ENCODE data around the gene OBSL1.

The OBSL1 gene

GRCh38 chr2:219512524-219513216 lies 58.7 kb downstream of the OBSL1 start:
- DNase-seq (ENCODE audit: low read depth) = no peak

DNA sequence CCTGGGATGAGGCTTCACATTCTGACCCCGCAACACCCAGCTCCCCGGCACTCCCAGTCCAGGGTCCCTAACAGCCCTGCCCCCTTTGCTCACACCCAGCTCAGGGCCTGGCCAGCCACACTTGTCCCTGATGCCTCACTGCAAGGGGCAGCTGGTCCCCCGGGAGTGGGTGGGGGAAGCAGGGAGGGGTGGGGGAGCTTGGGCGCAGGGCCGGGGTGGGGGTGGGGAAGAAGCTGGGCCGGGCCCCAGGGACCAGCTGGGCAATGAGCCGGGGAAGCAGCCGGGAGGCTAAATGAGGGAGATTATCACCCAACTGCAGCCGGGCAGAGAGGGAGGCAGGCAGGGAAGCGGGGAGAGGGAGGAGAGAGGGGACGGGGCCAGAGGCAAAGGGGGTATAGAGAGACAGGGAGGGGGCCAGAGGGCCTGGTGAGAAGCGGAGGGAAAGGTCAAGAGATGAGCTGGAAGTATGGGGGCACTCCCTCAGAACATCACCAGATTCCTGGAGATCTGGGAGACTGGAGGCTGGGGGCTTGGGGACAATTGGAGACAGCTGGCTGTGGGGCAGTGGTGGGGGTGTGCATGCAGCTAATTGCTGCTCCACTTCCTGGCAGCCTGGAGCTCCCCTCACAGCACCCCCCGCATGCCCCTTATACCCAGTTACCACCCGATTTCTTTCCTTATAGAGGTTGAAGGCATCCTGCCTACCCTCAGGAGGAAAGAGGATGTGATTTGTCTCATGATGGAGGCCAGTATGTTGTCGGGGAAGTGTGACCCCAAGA lies 59.6 kb downstream of the OBSL1 start:
- DNase-seq (ENCODE audit: low read depth) = no peak

- no peak for DNase-seq (ENCODE audit: low read depth)
These were observed 60.7 kb downstream of the OBSL1 start for GRCh38 chr2:219510512-219511135.

DNA sequence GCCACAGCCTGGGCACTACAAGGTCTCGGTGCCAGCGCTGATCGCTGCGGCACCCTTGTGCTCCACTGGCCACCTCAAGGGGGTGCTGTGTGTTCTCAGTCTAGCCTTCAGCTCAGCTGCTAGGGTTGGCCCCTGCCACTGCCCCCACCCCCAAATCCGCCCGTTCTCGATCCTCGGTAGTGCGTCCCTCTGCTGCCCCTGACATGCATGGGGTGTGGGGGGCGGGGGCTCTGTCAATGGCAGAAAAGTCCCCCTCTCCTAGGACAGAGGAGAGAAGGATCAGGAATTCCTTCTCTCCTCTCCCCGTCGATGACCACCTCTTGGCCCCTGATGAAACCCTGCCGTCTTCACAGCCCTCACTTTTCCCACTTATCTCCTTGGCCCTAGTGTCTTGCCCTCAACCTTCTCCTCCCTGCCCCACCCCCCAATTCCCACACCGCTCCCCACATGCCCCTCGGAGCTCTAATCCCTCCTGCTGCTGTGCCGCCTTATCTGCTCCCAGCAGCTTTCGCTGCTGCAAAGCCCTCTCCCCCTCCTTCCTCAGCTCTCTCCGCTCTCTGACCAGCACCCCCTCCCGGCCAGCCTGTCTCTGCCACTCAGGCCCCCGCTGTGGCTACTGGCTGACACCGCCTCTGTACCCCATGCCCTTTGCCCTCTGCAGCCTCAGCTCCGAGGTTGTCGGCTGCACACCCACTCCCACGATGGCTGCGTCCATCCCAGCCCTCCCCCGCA lies 61.4 kb downstream of the OBSL1 start:
- no peak for DNase-seq (ENCODE audit: low read depth)

DNA sequence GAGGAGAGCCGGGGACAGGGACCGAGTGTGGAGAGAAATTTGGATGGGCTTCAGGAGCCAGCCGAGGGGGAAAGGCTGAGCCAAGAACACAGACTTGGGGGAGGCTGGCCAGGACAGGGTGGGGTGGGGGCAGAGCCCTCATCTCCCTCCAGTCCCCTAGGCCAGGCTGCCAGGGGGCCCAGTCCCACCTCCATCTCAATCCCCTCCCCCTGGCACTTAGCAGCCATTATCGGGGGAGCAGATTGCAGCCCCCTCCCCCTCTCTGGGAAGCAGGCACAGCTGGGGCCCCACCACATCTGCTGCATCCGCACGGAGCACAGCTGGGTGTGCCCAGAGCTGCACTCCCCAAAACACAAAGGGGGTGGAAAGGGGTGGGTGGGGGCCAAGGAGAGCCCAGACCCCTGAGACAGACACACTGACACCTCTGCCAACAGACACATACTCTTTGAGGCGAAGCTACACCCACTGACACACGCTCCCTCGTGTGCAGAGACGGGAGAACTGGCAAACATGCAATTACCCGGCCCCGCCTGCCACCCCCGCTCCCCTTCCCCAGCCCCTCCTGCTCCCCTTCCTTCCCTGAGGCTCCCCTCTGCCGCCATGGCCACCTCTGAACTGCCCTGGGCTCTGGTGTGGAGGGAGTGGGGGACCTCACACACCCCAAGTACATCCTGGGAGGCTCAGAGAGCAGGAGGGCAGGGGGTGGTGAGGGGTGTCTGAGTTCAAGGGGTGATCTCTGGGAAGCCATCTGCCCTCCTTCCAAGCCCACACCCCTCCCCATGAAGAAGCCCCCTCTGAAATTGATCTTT lies 62.2 kb downstream of the OBSL1 start:
- no peak for DNase-seq (ENCODE audit: low read depth)

DNA sequence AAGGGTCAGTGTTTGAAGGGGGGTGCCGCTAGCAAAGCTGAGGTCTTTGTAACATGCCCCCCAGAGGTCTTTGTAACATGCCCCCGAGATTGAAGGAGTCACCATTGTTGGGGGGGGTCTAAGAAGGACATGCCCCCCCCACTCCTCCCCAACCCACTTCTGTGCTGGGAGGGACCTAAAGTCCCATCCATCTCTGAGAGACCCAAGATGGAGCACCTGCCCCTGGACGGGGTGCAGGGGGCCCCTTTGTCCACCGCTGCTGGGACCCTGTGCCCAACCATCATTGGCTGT lies 63.0 kb downstream of the OBSL1 start:
- no peak for DNase-seq (ENCODE audit: low read depth)

- no peak for DNase-seq (ENCODE audit: low read depth)
These were observed 63.5 kb downstream of the OBSL1 start for GRCh38 chr2:219507581-219508443.

DNA sequence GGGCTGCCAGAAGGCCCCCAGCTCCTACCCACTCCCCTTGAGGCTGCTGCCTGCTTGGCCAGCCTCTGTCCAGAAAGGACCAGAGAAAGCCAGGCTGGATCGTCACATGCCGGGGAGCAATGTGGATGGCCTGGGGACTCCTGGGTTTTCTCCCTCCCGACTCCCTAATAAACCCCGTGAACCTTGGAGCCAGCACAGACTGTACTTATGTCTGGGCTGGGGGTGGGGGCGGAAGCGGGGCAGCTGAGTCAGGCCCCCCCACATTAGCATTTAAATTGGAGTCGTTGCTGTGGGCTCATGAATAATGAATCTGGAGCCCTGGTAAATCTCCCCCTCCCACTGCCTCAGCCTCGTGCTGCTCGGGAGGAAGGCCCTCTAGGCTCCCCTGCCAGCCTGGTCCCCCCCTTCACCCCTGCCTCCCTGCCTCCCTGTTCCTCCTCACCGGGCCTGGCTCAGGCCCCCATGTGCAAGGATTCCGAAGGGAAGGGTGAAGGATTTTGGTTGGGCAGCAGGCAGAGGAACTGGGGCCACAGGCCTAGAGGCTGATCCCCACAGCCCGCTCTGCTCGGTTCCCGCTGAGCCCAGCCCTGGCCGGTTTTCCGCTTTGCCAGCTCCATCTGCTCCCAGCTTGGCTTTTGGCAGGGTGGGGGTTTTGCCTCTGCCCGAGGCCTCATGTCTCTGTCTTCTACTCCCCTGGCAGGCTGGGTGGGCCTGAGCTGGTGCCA lies 64.4 kb downstream of the OBSL1 start:
- no peak for DNase-seq (ENCODE audit: low read depth)

DNA sequence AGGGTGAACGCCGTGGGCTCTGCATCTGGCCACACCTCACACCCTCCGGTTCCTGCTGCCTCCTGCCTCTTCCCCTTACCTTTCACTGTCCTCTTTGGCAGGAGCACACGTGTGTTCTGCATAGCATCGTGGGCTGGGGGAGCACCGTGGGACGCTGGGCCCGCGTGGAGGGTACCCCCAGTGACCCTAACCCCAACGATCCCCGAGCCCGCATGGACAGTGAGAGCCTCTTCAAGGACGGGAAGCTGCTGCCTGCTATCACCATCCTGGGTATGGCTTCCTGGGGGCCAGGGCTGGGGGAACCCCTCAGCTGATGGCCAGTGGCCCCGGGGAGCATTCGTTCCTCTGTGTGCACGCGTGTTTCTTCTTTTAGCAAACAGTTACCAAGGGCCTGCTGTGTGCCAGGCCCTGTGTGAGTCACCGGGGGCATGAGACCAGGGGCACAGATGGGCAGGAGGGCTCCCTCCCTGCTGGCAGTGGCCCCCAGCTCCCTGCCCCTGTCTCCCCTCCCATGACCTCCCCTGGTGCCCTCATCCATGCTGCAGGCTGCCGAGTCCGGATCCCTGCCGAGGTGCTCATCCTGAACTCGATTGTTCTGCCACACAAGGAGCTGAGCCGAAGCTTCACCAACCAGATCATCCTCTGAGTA lies 65.1 kb downstream of the OBSL1 start:
- DNase-seq (ENCODE audit: low read depth) = no peak

DNA sequence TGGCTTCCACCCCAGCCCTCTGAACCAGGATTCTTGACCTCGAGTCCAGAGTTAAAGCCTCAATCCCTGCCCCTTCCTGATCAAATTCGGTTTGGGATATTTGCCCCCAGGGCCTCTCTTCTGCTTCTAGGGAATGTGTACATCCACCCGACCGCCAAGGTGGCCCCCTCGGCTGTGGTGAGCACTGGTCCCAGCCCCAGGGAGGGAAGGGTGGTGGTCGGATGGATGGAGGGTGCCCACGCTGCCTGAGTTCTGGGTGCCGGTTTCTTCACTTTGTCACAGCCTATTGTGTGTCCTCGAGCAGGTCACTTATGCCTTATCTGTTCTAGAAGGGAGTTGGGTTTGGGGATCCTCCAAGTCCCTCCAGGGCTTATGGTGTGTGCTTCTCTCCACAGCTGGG lies 65.8 kb downstream of the OBSL1 start:
- no peak for DNase-seq (ENCODE audit: low read depth)

DNA sequence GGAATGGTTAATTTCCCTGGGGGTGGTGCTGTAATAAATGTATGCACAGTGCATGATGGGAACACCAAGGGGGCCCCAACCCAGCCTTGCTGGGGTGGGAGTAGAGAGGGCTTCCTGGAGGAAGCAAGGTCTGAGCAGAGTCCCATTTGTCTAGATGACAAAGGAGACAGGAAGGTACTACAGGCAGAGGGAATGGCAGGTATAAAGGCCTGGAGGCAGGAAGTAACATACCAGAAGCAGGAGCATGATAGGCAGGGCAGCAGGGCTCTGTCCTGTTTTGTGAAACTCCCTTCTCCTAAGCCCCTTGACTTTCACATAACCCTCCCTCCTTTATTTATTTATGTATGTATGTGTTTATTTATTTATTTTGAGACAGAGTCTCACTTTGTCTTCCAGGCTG lies 68.7 kb downstream of the OBSL1 start:
- no peak for DNase-seq (ENCODE audit: low read depth)

DNA sequence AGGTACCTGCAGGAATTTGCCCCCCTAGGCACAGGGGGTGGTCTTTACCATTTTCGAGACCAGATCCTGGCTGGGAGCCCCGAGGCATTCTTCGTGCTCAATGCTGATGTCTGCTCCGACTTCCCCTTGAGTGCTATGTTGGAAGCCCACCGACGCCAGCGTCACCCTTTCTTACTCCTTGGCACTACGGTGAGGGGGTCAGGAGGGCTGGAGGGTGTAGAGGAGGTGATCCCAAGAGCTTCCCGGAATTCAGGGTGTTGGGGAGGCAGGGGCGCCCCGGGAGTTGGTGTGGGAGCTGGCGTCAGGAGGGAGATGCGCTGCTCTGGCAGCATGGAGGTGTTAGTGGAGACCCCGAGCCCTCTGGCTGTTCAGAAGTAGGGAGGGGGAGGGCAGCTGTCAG lies 69.5 kb downstream of the OBSL1 start:
- DNase-seq (ENCODE audit: low read depth) = no peak
